ENCODE measurements around the gene FRZB.

FRZB gene

DNA sequence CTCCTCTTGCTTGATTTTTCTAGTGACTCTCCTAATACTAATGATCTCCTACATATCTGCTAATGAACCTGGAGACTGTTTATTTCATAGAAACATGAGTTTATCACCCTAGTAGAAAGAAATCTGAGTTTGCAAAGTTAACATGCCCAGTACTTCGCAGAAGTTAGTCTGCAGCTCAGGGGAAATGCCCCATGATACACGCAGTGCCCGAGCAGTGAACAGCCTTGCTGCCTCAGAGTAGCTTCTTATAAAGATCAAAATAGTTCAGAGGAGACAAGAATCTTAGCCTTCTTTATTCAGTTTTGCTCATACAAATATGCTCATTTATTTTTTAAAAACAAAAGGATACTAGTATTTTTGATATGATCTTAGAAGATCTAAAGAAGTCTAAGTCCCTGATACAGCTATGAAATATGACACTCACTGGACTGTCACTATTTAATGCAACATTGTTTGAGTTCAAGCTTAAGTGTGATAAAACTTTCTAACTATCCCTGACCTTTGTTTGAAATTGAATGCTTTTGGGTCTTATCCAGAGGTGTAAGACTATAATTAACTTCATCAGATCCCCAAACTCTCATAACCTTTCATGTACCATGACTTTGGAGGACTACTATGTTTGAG, 20.5 kb downstream of the FRZB start:
- DNase-seq (ENCODE audit: low read depth in 3 of 3): no peak

DNA sequence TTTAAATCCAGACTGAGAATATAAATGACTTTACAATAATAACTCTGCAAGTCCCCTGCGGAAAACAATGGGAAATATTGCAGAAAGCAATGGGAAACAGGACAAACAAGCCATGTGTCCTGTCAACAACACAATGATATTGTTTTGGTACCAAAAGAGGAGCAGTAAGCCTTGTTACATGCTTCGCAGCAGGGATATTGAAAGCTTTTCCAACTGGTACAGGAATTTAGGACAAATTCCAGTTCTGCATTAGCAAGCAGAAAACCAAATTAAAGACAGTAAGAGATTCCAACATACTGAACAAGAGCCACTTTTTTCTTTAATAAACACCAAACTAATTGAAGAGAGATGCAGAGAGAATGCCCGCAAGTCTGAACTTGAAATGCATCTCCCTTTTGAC, 30.0 kb downstream of the FRZB start:
- no peak for DNase-seq (ENCODE audit: low read depth in 3 of 3)

DNA sequence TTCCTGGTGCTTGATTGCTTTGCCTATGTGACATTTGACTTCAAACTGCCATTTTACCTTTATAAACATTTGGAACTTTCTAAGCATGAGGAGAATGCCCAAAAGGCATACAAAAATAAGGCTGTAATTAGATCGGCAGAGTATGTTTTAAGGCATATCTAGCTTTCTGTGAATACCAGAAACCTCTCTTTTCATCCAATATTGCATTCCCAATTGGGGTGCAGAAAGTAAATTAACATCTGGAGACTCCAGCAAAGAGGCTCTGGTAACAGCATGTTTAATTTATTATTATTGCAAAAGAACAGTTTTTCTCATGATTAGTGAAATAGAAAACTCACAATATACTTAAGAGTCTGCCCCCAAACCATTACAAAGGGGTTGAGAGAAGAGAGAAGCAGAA, 32.1 kb downstream of the FRZB start:
- no peak for DNase-seq (ENCODE audit: low read depth in 3 of 3)

DNA sequence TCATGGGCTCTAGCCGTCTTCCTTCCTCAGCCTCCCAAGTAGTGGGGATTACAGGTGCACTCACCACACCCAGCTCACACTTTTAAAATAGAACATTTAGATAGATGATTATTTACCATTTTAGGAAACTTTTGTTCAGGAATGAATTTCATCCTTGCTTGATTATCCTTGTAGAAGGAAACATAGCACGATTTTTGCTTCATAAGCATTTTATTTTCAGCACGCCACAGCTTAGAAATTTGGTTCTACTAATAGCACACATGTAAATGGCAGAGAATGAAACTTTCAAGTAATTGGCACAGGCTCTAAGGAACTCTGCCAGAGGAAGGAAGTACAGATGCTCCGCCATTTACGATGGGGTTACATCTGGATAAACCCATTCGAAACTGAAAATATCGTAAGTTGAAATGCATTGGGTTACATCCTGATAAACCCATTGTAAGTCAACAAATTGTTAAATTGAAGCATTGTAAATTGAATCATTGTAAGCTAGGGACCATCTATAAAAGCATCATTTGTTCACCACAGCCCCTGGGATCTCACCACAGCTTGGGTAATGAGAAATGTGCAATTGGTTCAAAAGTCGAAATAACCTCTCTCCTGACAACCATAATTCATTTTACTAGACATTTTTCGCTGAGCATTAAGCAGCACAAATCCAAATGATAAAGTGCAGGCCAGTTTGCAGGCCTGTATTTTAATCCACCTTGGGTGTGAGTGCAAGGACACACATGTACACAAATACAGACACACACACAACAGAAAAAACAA, 33.2 kb downstream of the FRZB start:
- DNase-seq (ENCODE audit: low read depth in 3 of 3): no peak

DNA sequence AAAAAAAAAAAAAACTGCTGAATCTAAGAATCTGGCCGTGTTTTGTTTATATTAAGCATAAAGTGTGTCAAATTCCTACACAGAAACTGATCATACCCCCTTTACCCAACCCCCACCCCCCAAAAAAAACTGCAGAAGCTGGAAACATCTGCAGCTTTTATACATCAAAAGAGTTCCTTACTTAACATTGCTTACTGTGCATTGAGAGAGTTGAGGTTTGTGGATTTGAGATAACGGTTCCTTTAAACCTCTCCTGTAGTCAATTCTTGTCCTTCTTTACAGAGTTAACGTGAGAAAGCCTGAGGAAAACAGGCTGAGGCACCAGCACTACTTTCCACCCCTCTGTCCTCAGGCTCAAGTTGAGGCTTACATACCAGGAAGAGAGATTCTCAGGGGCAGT, 34.5 kb downstream of the FRZB start:
- no peak for DNase-seq (ENCODE audit: low read depth in 3 of 3)

DNA sequence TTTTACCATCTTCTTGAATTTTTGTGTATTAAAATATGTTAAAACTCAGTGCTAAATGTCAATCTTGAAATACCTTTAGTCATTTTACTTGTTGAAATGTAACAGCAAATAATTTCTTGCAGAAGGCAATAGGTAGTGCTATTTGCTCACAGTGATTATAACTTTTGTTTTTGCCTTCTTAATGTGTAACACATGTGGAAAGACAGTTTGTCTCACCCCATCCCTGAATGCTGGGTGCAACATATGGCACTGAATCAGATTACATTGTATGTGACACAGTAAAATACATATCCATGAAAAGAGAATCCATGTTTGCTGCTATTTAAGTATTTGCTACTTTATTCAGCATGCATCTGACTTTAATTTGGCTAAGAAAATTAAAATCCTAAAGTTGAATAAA, 35.3 kb downstream of the FRZB start:
- no peak for DNase-seq (ENCODE audit: low read depth in 3 of 3)

DNA sequence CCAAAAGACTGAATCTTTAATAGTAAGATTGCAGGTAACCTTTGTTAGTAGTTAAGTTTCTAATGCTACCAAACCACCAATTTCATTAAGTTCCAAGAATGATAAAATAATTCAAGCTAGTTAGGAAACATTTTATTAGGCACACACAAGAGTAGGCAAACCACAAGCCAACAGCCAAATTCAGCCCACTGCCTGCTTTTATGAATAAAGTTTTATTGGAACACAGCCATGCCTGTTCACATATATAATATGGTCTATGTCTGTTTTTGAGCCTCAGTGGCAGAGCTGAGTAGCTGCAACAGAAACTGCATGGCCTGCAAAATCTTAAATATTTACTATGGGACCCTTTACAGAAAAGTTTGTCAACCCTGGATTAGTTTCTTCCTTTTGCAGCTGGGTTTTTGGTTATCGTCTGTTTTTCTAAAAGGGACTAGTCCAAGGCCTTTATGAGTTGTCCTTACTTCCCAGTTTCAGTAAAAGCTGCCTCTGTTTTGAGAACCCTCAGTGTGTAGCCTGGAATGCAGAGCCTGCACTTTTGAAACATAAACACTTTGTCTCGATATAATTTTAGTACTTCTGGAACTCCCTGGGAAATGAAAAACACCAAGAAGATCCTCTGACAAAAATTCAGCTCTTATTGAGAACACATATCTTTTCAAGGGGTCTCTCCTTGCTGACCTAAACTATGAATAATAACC, 39.1 kb downstream of the FRZB start:
- no peak for DNase-seq (ENCODE audit: low read depth in 3 of 3)

DNA sequence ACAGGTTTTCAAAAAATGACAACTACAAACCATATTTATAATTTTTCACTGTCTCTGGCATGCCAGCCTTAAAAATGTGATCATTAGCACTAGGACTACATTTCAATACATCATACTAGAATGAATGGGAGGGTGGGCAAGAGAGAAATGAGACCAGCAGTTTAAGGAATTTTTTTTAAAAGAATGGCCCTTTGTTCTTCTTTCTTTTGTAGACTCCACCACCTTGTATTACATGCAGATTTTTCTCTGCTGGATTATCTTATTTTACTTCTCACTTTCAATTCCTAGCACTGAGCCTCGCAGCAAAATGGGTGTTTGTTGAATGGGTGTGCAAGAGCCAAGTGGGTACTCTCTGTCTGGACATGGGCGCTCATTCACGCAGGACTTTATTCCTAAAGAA, 39.9 kb downstream of the FRZB start:
- no peak for DNase-seq (ENCODE audit: low read depth in 3 of 3)

DNA sequence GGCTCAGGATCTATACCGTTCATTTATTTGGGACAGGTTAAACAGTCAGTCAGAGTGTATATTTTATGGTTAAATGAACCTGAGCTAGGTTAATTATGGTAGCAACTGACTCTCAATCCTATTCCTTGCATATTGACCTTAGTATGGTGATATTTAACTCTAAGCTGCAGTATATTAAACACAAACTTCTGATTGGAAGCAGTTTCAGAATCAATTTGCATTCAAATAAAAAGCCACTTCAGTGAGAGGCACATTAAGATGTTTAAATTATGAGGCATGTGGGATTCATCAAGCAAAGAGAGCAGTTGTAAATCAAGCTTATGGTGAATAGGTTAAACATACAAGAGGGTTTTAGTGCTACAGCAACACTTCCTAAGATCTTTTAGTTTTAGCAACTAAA, 40.4 kb downstream of the FRZB start:
- no peak for DNase-seq (ENCODE audit: low read depth in 3 of 3)

DNA sequence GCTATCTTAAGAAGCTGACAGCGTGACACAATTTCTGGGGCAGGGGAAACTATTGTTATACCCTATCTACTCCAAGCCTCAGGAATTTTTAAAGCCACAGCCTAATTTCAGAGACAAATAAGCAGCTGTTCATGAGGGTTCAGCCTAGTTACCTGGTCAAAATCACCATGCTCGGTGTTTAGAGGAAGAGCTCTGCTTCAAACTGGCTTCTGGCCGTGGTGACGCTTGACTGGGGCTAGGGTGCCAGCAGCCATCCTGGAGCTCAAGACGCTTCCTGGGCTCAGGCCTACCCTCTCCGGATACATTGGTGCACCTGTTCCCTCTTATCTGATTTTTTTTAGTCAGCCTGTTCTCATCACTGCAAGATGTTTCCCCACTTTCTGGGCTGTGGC, 41.7 kb downstream of the FRZB start:
- DNase-seq (ENCODE audit: low read depth in 3 of 3): no peak

DNA sequence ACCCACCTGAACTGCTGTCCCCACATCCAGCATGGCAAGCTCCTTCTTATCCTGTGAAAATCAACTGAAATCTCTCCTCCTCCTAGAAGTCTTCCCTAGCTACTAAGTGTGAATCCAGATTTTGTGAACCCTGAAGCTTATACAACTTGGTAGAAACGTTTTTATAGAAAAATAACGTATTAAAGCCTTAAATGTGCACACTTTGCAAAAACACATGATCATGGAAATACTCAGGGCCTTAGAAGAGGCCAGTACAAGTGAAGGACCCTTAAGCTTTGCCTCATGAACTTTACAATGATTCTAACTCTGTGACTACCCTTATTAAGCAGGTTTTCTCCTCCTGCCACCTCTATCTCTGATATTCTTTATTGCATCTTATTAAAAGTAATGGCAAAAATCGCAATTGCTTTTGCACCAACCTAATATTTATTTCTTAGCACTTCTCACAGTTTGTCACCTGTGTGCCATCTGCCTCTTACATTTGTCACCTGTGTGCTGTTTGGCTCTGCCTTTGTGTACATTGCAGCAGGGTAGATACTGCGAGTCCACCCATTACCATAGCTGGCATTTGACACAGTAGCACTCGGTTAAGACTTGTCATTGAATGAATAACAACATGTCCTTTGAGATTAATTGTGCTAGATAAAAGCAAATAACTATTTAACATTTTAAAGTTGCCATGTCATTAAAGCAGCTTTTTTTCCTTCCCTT, 42.2 kb downstream of the FRZB start:
- no peak for DNase-seq (ENCODE audit: low read depth in 3 of 3)

DNA sequence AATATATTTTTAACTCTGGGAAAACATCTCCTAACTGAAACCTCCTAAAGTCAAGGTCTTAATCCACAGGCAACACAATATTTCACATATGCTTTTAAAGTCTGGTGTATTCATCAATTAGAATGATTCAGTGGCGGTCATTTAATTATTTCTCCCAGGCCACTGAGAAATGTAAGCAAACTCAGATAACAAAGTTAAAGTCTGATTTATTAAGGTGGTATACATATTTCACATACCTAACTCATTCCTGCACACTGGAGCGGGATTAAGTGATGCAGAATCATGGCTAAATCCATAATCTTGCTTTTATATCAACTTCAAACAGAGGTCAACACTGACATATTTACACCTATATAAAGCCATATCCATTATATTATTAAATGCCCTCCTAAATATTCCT, 43.7 kb downstream of the FRZB start:
- no peak for DNase-seq (ENCODE audit: low read depth in 3 of 3)

DNA sequence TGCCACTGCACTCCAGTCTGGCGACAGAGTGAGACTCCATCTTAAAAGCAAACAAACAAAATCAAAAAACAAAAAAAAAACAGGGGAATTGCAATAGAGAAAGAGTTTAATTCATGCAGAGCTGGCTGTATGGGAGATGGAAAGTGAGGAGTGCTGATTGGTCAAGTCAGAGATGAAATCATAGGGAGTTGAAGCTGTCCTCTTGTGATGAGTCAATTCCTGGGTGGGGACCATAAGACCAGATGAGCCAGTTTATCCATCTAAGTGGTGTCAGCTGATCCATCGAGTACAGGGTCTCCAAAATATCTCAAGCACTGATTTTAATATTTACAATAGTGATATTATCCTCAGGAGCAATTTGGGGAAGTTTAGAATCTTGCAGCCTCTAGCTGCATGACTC, 45.3 kb downstream of the FRZB start:
- no peak for DNase-seq (ENCODE audit: low read depth in 3 of 3)

DNA sequence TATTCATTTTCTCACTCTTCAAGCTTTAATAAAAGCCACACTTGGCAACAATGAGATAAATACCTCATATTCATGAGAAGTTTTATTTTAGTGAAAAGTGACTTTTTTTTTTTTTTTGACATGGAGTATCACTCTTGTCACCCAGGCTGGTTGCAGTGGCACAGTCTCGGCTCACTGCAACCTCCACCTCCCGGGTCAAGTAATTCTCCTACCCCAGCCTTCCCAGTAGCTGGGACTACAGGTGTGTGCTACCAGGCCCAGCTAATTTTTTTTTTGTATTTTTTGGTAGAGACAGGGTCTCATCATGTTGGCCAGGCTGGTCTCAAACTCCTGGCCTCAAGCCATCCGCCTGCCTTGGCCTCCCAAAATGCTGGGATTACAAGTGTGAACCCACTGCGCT, 47.0 kb downstream of the FRZB start:
- no peak for DNase-seq (ENCODE audit: low read depth in 3 of 3)

DNA sequence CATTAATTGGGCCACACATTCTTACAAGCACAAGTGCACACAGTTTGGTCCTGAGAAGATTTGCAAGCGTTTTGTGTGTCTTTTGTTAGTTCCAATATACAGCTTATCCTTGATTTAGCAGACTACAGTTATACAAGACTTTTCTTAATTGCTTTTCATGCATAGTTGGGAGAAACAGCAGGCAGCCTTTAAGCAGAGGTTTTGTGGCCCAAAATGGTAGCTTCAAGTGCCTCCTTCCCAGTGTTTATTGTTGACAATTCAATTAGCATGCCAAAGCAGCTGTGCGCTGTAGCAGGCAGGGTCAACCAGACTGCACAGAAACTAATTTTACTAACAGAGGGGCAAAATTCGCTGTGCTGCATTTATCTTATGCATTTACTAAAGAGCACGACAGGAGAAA, 47.5 kb downstream of the FRZB start:
- no peak for DNase-seq (ENCODE audit: low read depth in 3 of 3)

DNA sequence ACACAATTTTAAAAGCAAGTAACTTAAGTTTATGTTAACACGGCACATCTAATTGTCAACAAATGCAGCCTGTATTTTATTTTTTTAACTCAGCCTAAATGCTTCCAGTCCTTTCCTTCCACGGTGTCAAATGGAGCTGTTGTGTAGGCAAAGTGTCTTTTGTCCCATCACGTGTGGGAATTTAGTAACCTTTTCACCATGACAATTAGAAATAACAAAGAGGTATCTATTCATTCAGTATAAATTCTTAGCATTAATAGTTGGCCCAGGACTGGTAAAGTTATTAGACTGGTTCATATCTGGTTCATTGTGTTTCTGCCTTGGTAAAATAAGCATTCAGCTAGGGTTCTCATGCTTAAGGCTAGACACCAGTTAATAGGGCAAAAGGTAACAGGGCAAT, 47.9 kb downstream of the FRZB start:
- no peak for DNase-seq (ENCODE audit: low read depth in 3 of 3)

DNA sequence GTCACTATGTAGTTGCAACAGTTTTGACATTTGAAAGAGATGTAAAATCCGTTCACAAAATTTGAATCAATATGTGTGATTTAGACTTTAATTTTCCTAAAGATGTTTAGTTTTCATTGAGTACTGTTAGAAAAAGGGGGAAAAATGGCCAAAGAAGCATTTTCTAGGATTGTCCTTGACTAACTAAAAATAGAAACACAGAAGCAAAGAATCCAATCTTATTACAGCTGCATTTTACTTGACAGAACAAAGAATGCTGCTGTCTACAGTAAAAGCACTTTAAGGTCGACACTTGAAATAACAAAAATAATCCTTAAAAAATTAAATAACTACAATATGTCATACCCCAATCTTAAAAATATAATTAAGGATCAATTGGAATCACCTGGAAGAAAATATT, 48.9 kb downstream of the FRZB start:
- DNase-seq (ENCODE audit: low read depth in 3 of 3): no peak

DNA sequence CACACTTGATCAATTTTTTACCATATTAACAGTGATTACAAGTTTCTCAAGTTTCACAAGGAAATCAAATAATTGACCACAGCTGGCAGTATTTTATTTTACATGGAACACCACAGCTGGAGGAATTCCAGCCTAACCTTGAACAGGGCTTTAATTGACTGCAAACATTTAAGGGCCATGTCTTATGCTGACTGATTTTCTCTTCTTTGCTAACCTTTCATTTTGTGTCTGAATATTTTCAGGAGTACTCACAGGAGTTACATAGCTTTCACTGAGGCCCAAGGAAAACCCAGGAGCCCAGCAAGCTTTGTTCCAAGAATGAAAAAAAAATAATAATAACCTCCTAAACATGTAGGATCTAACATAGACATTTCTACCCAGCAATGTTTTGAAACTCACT, 49.6 kb downstream of the FRZB start:
- no peak for DNase-seq (ENCODE audit: low read depth in 3 of 3)

DNA sequence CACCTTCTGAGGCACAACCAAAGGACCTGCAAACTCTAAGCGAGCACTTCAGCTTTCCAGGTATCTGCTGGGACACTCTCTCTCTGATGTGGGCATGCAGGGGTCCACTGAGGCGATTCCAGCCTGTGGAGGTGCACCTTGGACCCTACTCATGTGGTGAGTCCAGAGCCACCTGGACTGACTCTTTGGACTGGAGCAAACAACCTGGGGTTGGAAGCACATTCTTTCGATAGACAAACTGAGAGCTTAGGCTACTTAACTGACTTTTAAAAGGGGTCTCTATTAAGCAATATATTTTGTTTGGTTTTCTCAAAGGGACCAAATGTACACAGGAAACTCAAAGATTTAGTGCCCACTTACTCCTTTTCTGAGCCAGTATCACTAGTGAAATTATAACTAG, 51.6 kb downstream of the FRZB start:
- DNase-seq (ENCODE audit: low read depth in 3 of 3): no peak

DNA sequence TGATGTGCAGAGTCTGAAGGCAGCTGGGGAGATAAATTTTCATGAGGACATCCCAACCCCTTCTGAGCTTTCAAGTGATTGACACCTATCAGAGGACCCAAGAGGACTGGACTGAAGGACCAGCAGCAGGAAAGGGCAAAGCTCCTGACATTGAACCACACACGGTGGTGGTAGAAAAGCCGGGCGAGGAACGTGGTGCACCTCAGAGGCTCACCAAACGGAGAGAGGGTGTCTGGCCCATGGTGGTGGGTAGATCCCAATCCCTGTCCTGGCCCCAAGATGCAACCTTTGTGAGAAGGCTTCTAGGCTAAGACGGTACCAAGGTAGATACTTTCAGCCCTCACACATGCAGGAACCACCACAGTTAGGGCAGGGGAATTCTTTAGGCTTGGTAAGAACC, 52.1 kb downstream of the FRZB start:
- no peak for DNase-seq (ENCODE audit: low read depth in 3 of 3)

DNA sequence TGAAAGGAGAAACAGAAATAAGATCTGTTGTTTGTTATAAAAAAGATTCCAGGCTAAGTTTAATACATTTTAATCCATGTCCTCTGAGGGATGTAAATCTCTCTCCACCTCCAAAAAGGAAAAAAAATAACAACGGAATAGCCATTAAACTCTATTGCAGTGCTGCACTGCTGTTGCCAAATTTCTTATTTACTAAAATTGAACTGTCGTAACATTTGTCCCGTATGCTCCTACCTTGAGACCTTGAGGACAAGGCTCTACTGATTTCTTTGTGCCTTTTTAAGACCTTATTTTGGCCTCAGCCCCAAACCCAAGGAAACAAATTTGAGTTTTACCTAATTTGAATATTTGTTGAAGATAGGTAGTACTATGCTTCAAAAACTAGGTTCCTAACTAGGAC, 56.4 kb downstream of the FRZB start:
- no peak for DNase-seq (ENCODE audit: low read depth in 3 of 3)

DNA sequence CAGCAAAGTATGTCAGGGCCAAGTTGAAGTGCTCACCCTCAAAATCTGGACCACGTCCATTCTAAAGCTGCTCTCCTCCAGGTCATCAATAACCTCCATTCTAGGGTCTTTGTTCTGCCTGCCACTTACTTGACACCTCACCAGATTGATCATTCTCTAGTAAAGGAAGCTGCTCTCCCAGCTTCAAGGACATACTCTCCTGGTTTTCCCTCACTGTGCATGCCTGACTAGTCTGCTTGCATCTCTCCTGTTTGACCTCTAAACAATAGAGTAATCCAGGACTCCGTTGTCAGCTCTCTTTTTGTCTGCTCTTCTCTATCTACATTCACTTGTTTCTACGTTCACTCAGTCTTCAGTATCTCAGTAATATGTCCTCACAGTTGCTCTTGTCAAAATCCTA, 59.1 kb downstream of the FRZB start:
- DNase-seq (ENCODE audit: low read depth in 3 of 3): no peak

DNA sequence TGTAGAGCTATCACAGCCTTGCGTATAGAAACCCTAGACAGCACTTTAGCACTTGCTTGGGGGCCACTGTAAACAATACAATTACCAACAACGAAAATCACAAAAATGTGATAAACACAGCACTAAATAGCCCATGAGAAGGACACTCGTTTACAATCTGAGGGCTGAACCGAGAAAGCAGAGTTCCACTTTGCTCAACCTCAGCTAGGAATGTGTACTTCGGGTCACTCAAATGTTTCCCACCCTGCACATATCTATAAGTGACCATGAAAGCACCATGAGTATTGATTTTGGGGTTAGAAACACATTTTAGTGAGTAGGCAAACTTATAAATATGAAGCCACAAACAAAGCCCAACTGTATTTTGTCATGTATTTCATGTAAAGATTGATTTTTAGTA, 62.3 kb downstream of the FRZB start:
- DNase-seq (ENCODE audit: low read depth in 3 of 3): no peak

All from stimulated activated CD4-positive, alpha-beta T cell treated with anti-CD3 and anti-CD28 coated beads, TNF-alpha, amount 100 ng/mL, for 24 hours (primary cell).